Fibroblast of villous mesenchyme (primary cell): Measurements from ENCODE around the gene UNC5C. TPM values are rescaled to one million over a fixed set of nuclear protein-coding genes. Genes with fewer than 3 reads are reported as not detected.

ENCODE experiments used
- DNase-seq: peaks from one replicate; pipeline ENCODE4 v3.0.0-alpha.2; 2010; ENCODE audit warnings: low read depth
- H3K4me3 ChIP-seq: 2 replicates; pipeline ENCODE4 v1.5.1; 2011; ENCODE audit warnings: low read depth, mild to moderate bottlenecking, low read length
- total RNA-seq: library from RNA; depleted of rRNA; stranded (reverse); fragments of >200 nt; gene quantifications from 2 replicates; pipeline ENCODE4 v1.2.3, GENCODE V29; 2012
- TF ChIP-seq, protein P1 (sequence below): IDR thresholded peaks from 2 replicates; pipeline ENCODE4 v1.5.1; 2012; ENCODE audit warnings: low read depth, mild to moderate bottlenecking, low read length; ENCODE audit not compliant: insufficient read depth

Gene UNC5C
- total RNA-seq, 1 donor, result 0.43 TPM

DNA sequence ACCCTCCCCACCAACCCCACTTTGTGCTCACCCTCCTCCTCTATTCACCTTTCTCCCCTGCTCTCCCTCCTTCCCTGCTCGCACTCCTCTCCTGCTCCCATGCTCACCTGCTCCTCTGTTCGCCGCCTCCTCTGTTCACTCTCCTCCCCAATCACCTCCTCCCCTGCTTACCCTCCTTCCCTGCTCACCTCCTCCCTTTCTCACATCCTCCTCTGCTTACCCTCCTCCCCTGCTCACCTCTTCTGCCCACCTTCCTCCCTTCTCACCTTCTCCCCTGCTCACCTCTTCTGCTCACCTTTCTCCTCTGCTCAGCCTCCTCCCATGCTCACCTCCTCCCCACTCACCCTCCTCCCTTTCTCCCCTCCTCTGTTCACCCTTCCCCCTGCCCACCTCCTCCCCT lies 357.2 kb downstream of the UNC5C start:
- TF ChIP-seq, protein P1, sequence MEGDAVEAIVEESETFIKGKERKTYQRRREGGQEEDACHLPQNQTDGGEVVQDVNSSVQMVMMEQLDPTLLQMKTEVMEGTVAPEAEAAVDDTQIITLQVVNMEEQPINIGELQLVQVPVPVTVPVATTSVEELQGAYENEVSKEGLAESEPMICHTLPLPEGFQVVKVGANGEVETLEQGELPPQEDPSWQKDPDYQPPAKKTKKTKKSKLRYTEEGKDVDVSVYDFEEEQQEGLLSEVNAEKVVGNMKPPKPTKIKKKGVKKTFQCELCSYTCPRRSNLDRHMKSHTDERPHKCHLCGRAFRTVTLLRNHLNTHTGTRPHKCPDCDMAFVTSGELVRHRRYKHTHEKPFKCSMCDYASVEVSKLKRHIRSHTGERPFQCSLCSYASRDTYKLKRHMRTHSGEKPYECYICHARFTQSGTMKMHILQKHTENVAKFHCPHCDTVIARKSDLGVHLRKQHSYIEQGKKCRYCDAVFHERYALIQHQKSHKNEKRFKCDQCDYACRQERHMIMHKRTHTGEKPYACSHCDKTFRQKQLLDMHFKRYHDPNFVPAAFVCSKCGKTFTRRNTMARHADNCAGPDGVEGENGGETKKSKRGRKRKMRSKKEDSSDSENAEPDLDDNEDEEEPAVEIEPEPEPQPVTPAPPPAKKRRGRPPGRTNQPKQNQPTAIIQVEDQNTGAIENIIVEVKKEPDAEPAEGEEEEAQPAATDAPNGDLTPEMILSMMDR, result no peak
- H3K4me3 ChIP-seq, result no peak overlapping the region
- DNase-seq, result no peak

DNA sequence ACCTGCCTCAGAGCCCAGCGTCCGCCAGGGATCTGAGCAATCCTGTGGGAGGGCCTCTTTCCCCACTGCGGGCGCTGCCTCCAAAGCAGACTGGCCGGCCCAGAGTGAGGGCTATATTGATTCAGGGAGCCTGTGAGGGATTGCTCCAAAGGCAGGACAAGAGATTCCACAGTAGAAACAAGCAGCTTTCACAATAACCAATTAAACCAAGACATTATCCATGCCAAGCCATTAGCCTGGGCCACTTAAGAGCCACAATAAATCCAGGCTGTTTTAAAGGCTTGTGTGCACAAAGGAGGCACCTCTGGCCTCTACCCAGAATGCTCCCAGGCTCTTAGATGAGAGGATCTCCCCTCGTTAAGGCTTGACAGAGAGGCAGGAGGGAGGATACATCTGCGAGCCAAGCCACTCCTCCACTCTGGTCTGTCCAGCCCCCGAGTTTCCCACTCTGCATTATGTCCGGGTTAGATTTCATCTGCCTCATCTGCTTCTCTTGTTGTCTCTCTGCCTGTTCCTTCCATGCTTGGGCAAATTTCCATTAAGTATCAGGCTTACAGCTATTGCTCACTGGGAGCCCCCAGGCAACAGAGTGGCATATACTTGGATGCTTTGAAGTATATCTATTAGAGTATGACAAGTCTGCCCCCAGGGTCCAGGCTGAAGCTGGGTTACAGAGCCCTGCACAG lies 357.9 kb downstream of the UNC5C start:
- DNase-seq, result peak; percentile 23
- TF ChIP-seq, protein P1, result no peak
- no peak overlapping the region for H3K4me3 ChIP-seq

DNA sequence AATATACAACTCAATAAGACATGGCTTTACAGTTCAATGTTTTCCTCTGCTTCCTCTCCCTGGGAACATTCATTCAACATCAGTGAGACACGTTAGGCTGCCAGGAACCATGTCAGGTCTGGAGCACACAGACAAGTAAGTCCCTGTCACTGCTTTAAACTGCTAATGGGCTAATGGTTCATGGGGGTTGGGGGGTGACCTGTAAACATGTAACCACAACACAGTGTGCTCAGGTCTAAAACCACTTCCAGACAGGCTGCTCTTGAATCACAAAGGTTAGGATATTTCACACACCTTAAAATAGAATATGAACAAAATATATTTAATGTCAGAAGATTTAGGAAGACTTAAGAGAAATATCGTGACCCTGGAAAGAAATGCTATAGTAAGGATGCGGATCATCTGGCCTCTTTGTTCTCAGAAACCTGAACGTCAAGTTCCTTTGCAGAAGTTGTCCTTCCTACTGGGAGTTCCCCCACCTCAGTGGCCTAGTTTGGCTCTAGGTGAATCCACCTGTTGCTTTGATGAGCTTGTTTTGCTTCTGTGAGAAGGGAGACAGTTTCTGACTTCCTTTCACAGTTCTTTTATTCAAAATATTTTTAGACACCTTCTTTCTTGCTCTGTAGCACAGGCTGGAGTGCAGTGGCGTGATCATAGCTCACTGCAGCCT lies 359.9 kb downstream of the UNC5C start:
- TF ChIP-seq, protein P1, result no peak
- no peak for DNase-seq
- H3K4me3 ChIP-seq, result no peak overlapping the region

DNA sequence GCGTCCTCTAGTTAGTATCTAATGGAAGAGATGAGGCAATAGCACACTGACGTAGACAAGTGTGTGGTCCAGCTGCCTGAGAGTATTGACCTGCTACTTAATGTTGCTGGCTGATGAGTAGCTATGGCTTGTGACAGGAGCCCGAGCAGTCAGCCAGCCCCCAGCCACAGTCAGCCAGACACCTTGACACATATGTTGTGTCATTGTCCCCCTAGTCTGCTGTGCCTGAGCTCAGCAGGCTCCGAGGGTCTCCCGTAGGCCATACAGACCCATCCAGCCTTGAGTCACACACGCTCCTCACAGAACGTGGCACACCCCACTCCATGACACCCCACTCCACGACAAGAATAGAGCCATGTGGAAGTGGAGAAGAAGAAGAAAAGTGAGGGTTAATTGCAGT lies 362.1 kb downstream of the UNC5C start:
- TF ChIP-seq, protein P1, result no peak
- no peak for DNase-seq

DNA sequence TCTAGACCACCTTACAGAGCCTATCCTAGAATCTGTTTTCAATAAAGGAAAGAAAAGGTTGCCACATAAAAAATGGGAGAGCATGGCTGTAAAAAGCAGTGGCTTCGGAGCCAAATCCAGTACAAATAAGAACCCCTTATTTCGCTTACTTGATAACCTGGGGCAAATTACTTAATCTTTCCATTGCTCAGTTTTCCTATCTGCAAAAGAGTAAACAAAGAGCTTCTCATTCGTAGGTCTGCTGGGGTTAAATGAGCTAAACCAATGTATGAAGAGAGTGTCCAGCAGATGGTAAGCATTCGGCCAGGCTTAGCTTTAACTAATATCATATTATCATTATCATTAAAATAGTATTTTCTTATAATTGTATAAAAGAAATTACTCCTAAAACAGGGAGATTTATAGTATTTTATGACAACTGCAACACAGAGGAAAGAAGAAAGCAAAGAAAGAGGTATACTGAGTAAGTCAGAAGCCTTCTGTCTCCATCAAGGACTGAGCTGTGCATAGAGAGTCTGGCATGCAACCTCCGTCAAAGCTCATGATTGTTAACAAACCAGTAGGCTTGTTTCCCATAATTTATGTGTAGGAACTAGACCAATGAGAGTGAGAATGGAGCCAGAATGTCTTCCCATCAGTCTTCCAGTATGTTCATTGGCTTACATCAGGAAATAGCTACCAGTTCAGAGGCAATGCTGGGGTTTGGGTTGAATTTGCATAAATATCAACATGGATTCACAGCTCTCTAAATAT lies 364.9 kb downstream of the UNC5C start:
- no peak overlapping the region for H3K4me3 ChIP-seq
- TF ChIP-seq, protein P1, result no peak
- DNase-seq, result no peak

More for the DNA sequence above, 362.1 kb downstream of the UNC5C start:
- H3K4me3 ChIP-seq, result no peak overlapping the region

DNA sequence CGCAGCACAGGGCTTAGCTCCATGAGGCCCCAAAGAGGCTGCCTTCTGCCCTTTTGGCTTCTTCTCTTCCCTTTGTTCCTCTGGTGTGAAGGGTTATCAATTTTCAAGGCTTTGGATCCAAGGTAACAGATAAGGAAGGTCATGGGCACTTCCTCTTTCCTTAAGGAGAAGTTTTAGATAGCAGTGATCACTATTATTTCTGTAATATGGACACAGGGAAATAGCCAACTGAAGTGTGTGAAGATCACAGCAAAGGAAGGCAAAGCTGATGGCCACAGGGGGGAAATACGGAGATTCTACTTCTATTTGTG lies 366.8 kb downstream of the UNC5C start:
- H3K4me3 ChIP-seq, result no peak overlapping the region
- TF ChIP-seq, protein P1, result no peak
- DNase-seq, result no peak
